Lower leg skin (tissue), 3 donors: ENCODE results near the gene LIN7A.

Source experiments
- POLR2A ChIP-seq, 2 donors: fragments of 450-650 bp; IDR thresholded peaks; one replicate each; pipeline ENCODE4 v1.6.1; 2016 to 2017; ENCODE audit warnings: antibody characterized with exemption in 2 of 2, mild to moderate bottlenecking in 1 of 2, moderate library complexity in 1 of 2
- TF ChIP-seq, protein P1 (sequence below), 3 donors: fragments of 450-650 bp; IDR thresholded peaks; one replicate each; pipeline ENCODE4 v1.5.1; 2016; ENCODE audit warnings: antibody characterized with exemption in 3 of 3, mild to moderate bottlenecking in 3 of 3, moderate library complexity in 2 of 3

DNA sequence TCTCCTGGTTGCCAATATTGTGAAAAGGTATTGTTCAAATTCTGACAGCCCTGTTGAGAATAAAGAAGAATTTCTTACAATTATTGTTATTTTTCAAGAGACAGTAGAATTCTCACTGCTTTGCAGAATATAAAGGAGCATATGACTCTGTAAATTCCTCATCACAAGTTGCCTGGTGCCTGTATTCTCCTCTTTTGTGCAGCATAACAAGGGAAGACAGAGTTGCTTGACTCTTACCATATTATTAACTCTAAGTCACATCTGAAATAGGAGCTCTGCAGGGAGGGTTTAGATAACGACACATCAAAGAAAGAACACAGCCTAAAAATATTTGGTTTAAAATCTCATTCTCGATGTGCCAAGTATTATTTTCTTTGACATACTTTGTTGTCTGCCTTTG, 189.9 kb downstream of the LIN7A start:
- TF ChIP-seq, protein P1, sequence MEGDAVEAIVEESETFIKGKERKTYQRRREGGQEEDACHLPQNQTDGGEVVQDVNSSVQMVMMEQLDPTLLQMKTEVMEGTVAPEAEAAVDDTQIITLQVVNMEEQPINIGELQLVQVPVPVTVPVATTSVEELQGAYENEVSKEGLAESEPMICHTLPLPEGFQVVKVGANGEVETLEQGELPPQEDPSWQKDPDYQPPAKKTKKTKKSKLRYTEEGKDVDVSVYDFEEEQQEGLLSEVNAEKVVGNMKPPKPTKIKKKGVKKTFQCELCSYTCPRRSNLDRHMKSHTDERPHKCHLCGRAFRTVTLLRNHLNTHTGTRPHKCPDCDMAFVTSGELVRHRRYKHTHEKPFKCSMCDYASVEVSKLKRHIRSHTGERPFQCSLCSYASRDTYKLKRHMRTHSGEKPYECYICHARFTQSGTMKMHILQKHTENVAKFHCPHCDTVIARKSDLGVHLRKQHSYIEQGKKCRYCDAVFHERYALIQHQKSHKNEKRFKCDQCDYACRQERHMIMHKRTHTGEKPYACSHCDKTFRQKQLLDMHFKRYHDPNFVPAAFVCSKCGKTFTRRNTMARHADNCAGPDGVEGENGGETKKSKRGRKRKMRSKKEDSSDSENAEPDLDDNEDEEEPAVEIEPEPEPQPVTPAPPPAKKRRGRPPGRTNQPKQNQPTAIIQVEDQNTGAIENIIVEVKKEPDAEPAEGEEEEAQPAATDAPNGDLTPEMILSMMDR (IDR thresholded peaks at IDR 0.05) = no peak
- TF ChIP-seq POLR2A (IDR thresholded peaks at IDR 0.05) = no peak
